GM21717 (cell line): ENCODE data around the gene CLDN3.

Experiments
- ATAC-seq: cut with Tn5 transposase; IDR thresholded peaks from one replicate; pipeline ENCODE4 v1.9.1; 2021; ENCODE audit warnings: mild to moderate bottlenecking, moderate library complexity; ENCODE audit not compliant: unreplicated experiment

Gene CLDN3

DNA sequence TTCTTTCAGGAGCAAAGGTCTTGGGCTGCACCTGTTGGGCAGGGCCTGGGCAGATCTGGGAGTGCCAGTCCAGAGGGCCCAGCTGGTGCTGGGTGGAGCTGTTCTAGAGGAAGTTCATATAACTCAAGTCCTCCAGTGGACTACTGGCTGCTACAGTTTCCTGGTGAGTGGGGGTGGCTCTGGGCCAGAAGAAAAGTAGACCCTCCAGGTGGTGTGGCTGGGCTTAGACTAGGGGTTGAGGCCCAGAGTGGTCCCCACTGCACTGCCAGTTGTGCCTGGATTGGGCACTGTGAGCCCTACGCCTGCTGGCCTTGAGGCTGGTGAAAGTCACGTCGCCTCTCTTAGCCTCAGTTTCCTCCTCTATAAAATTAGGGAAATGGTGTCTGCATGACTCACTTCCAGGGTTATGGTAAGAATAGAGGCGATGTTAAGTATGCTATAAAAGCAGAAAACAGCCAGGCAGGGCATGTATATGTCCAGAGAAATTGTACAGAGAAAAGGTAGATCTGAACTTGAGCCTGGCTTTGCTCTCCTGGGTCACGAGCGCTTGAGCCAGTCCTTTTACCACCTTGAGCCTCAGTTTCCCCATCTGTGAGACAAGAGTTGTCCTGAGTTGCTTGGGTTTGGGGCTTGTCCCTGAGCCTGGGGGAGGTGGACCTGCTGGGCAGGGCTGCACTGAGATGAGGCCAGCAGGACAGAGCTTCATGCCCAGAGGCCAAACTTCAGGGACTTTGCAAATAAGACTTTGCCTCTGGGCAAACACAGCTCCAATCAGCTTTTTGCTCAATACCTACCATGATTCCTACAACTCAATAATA, 3.8 kb upstream of the CLDN3 start:
- ATAC-seq = no peak

DNA sequence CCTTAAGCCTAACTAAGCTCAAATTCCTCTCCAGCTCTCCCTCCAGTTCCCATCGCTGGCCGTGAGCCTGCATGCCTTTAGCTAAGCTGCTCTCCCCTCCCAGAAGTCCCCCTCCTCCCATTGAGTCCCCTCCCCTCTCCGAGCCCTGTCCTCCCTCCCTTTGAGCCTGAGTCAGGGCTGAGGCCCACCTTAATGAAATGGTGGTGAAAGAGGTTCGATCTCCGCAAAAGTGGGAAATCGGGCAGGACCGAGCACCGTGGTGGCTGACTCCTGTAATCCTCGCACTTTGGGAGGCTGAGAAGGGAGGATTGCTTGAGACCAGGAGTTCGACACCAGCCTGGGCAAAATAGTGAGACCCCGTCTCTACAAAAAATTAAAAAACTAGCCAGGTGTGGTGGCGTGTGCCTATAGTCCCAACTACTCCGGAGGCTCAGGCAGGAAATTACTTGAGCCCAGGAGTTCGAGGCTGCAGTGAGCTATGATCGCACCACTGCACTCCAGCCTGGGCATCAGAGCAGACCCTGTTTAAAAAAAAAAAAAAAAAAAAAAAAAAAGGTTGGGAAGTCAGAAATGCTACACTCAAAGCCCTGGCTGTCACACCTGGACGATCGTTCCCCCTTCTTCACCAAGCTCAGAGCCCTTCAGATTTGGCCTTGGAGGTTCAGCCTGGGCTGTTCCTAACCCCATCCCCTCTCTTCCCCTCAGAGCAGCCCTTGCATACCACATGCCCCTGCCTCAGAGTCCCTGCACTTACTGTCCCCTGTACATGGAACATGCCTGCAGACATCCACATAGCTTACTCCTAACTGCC, 995 bp upstream of the CLDN3 start:
- ATAC-seq = no peak

DNA sequence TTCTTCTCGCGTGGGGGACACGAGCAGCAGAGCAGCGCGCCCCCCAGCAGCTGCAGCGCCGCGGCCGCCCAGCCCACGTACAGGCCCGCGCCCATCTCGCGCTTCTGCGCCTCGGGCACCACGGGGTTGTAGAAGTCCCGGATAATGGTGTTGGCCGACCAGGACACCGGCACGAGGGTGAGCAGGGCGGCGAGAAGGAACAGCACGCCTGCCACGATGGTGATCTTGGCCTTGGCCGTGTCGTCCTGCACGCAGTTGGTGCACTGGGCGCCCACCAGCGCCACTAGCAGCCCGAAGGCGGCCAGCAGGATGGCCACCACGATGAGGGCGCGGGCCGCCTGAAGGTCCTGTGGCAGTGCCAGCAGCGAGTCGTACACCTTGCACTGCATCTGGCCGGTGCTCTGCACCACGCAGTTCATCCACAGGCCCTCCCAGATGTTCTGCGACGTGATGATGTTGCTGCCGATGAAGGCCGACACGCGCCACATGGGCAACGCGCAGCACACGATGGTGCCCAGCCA, 529 bp downstream of the CLDN3 start:
- ATAC-seq = no peak

DNA sequence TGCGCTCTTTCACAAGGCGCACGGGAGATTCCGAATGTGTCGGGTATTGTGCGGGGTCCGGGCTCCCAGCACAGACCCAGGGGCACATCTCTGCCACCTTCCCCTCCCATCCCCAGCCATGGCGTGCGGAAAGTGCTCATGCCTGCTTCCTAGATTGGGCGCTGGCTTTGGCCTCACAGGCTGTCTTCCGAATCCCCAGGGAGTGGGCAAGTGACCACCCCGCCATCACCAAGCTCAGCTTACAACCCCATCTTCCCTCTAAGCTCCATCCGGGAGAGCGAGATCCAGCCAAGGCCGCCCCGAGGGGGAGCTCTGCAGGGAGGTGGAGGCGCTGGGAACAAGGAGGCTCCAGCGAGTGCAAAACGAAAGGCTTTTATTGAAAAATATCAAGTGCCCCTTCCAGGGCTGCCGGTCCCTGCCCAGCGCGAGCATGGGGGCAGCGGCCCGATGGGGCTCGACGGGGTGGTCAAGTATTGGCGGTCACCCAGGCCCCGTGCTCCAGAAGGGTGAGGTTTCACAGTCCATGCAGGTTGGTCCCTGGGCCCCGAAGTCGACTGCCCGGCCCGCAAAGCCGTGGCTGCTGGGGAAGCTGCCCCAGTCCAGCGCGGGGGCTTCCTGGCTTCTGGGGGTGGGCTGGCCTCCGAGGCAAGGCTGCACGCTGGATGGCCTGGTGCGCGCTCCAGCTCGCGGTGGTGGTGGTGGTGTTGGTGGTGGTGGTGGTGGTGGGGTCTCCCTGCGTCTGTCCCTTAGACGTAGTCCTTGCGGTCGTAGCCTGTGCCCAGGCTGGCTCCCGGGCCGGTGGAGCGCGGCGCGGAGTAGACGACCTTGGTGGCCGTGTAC, 1.2 kb downstream of the CLDN3 start:
- ATAC-seq = no peak

DNA sequence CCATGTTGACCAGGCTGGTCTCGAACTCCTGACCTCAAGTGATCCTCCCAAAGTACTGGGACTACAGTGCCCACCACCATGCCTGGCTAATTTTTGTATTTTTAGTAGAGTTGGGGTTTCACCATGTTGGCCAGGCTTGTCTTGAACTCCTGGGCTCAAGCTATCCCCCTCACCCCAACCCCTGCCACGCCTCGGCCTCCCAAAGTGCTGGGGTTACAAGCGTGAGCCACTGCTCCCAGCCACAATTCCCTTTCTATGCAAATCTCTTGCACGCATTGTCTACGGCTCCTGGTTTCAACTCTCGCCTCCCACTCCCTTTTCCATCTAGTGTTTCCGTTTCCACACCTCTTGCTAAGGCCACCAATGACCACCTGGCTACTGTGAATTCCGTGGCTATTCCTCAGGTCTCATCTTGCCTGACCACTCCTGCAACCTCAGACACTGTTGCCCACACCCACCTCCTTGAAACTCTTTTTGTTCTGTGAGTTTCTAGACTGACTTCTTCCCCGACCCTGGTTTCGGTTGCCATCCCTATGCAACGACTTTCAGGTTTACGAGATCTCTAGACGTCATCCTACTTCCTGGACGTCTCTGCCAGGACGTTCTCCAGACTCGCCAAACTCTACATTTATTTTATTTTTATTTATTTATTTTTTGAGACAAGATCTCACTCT, 3.4 kb downstream of the CLDN3 start:
- ATAC-seq = no peak

DNA sequence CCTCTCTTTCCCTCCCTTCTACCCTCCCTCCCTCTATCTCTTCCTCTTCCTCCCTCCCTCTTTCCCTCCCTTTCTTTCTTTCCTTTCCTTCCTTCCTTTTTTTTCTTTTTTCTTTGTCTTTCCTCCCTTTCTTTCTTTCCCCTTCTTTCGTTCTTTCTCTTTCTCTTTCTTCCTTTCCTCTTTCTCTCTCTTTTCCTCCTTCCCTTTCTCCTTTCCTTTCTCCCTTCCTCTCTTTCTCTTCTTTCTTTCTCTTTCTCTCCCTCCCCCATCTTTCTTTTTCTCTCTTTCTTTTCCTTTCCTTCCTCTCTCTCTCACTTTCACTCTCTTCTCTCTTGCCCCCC, 7.4 kb downstream of the CLDN3 start:
- no peak for ATAC-seq

DNA sequence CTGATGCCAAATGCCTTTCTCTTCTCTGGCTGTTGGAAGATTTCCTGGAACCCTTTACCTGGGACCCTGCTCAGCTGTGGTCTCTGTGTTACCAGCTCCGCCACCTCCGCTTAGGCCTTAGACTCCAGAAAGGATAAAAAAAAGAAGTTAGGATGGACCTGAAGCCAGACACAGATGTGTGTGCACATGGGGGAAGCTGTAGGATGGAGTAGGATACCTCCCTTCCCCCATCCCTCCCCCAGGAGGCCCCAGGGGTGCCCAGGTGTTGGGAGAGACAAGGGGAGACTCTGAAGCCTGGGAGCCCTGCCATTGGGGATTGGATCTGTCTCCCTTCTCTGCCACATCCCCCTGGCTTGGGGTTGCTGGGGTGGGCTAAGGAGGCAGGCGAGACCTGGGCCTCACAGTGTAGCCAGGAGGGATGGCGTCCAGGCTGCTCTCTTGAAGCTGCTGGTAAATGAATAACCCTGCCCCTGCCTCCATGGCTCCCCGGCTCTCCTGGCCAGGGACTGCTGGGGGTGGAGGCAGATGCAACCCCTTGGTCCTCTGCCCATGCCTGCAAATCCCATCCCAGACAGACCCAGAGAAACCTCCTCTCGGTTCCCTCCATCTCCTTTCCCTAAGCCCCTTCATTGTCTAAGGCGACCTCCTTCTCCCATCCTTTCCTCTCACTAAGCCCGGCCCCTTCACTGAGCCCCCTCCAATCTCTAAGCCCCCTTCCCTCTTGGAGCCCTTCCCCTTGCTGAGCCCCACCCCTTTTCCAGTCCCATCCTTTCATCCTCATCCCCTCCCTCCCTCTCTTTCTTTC, 8.0 kb downstream of the CLDN3 start:
- no peak for ATAC-seq

DNA sequence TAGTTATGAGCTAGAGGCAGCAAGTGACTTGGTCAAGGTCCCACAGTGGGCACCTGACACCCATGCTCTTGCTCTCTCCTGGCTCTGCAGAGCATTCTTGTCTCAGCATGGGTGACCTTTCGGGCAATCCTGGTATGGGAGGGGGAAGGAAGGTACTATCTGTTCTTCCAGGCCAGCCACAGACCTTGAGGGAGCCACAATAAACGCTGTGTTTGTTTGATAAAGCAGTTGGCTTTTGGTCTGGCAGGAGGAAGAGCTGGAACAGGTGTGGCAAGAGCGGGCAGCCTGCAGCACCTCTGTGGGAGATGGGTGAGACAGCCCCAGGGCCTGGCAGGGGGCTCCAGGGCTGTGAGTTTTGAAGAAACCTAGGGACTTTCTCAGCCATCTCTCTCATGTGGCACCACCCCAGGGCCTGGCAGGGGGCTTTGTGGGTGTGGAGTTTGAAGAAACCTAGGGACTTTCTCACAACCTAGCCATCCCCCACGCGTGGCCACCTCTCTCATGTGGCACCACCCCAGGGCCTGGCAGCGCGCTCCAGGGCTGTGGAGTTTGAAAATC, 11.4 kb downstream of the CLDN3 start:
- no peak for ATAC-seq

DNA sequence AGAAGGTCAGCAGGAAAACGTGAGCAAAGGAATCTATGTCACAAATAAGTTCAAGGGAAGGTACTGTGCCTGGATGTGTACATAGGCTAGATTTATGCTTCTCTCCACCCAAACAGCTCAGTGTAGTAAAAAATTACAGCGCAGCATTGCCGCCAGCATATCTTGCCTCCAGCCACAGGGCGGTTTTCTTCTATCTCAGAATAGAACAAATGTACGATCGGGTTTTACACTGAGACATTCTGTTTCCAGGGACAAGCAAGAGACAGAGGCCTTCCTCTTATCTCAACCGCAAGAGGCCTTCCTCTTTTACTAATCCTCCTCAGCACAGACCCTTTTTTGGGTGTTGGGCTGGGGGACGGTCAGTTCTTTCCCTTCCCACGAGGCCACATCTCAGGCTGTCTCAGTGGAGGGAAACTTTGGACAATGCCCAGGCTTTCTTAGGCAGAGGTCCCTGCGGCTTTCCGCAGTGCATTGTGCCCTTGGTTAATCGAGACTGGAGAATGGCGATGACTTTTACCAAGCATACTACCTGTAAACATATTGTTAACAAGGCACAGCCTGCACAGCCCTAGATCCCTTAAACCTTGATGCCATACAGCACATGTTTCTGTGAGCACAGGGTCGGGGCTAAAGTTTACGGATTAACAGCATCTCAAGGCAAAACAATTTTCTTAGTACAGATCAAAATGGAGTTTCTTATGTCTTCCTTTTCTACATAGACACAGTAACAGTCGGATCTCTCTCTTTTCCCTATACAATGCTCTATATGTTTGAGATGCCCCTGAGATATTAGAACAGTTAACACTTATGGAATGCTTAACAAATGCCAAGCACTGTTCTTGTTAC, 19.9 kb downstream of the CLDN3 start:
- ATAC-seq = no peak

DNA sequence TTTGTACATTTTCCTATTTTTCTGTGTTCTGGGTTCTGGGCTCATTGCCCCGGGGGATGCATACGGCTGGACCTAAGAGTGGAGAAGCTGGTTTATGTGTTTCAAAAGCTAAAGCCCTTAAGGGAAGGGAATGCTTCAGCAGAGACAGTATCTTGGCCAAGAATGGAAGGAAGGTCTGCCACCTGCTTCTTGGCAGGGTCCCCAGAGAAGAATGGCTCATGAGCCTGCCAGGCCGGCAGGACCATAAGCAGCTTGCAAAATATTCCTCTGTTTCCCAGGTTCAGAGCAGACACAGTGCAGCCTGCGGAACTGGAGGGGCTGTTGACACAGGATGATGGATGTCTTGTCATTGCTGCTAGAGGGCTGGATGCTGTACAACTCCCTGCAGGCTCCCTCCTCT, 23.7 kb downstream of the CLDN3 start:
- ATAC-seq = no peak

DNA sequence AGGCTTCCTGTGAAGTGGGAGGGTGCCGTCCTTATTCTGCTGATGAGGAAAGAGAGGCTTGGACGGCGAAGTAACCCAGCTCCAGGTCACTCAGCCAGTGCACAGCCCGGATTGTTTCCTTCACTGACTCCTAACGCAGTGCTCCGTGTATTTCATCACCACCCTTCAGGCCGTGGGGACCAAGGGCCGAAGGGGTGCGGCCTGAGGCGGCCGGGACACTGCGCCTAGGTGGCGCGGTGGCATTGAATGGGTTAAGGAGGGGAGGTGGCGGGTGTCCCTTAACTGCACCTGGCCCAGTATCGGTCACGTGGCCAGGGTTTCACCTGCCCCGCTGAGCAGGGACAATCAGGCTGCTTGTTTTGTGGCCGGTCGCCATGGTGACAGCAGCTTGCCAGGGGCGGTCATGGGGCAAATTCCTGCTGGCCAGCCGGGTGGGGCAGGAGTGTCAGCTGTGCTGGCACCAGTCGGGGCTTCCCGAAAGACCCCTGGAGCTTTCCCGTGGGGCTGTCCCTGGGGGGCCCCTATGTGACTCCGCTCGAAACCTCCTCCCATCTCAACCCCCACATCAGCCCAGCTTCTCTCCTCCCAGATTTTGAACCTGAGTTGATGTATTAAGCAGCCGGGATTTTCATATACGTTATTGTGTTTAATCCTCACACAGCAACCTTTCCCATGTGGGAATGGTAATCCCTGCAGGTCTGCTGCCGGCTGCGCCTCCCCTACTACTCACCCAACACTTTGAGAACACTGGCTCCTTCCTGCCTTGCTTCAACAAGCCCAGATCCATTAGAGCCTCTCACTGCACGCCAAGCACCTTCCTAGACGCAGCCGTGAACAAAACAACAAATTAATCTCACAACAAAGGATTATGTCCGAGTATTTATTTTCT, 27.1 kb downstream of the CLDN3 start:
- no peak for ATAC-seq

DNA sequence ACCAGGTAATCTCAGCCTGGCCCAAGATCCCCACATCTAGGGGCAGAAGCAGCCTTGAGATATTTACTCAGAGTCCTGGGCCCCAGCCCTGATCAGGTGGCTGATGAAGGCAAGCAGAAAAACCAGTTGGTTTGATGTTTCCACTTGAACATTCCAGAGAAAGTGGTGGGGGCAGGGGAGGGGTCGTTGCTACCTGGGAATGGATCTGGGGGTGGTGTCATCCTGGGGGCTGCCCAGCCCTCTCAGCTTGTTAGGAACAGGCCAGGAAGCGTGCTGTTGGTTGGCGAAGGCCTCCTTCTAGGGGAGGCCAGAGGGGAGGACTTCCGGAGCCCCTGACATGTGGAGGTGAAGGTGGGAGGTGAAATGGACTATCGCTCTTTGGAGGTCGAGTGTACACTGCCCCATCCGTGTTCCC, 27.7 kb downstream of the CLDN3 start:
- ATAC-seq = no peak

DNA sequence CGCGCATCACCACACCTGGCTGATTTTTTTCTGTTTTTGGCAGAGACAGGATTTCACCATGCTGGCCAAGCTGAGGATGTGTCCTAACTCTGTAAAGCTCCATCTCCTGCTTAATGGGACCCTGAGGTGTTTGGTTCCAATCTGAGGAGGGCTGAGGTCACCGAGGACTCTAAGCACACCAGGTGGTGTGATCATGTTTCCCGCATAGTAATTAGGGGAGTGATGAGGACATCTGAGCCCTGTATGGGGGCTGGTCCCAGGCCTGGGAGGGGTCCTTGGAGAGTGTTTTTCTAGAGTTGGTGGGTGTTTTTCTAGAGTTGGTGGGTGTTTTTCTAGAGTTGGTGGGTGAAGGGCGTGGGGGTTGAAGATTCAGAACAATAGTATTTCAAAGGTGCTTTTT, 28.5 kb downstream of the CLDN3 start:
- no peak for ATAC-seq

DNA sequence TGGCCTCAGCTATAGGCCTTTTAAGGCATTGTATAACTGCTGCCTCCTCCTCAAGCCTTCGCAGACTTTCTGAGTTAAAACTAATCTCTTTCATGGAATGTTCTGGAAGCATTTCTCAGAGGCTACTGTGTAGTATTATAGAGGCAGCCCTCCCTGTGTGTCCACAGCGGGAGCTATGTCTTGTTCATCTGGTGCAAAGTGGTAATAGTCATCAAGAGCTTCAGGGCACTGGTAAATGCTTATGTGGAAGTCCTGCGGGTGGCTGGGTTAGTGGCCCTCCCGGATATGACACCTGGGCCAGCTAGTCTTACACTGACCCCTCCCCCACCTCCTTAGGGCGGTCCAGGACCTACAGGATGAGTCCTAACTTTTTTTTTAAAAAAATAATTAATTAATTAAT, 29.3 kb downstream of the CLDN3 start:
- no peak for ATAC-seq

DNA sequence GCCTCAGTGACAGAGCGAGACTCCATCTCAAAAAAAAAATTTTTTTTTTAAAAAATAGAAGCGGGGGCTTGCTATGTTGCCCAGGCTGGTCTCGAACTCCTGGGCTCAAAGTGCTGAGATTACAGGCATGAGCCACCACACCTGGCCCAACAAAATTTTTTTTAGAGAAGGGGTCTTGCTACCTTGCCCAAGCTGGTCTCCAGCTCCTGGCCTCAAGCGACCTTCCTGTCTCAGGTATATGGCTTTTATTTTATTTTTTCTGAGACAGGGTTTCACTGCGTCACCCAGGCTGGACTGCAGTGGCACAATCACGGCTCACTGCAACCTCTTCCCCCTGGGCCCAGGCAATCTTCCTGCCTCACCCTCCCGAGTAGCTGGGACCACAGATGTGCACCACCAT, 29.9 kb downstream of the CLDN3 start:
- no peak for ATAC-seq

DNA sequence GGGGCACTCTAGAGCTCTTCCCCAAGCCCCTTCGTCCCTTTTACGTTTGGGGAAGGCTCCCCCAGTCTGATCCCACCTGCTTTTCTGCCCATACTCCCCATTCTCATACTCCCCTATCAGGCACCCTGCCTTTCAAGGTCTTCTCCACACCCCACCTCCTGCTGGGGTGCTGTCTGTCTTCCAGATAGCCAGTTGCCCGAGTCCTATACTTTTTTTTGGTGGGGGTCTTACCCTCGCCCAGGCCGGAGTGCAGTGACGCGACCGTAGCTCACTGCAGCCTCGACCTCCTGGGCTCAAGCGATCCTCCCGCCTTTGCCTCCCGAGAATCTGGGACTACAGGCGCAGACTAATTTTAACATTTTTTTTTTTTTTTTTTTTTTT, 30.7 kb downstream of the CLDN3 start:
- ATAC-seq = peak; percentile 1

DNA sequence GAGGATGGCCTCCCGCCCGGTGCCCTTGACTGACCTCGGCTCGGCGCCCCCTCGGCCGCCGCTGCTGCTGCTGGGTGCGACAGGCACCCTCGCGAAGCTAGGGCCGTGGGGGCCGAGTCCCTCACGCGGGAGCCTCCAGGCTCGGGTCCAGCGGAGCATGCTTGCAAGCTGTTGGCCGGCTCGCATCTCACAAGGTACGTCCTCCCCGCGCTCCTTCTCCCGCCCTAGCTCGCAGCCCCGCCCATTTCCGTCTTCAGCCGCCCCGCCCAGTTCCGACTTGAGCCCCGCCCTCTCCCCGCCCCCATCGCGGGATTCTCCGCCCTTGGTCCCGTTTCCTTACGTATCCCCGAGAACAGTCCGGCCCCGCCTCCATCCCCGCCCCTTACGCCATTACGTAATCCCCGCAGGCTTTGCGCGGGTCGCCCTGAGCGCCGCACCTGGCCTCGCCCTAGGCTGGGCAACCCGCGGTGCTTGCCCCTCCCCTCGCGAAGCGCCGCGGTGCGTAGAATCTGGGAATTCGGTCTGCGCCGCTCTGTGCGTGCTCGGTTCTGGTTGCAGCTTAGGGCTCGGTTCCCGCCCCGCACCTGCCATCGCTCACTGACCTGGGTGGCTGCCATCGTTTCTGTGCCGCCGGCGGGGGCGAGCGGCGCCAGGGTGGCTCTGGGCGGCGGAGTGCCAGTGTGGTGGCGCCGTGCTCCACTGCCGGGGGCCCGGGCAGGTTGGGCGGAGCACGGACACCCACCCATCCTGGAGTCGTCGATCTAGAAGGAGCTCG, 31.3 kb downstream of the CLDN3 start, which contains the start of gene ABHD11:
TSS of gene ABHD11 (minus strand) at position 191 of the 775 bp plus-strand sequence. CDS start at position 159, 32 bp downstream.
- peak; percentile 76 for ATAC-seq
